Mesendoderm (in vitro differentiated cells): ENCODE results near the gene FBXW10.
"Not testable (repeated sequence)": the region's sequence is repeated elsewhere in the genome, so short reads cannot be mapped to it uniquely, and the experiment has no call there.

ENCODE experiments used
- DNase-seq: peaks from one replicate; pipeline ENCODE4 v3.0.0; 2013
- H2AK5ac ChIP-seq: 2 replicates; pipeline ENCODE4 v1.6.1; 2013; ENCODE audit warnings: low read length, inconsistent platforms
- H2BK120ac ChIP-seq: 2 replicates; pipeline ENCODE4 v1.6.1; 2013; ENCODE audit warnings: low read depth, mild to moderate bottlenecking, low read length, moderate library complexity, mixed read lengths
- H2BK15ac ChIP-seq: replicated peaks from 2 replicates; pipeline ENCODE4 v1.6.1; 2013; ENCODE audit warnings: low read depth, mild to moderate bottlenecking, moderate library complexity
- H2BK5ac ChIP-seq: 2 replicates; pipeline ENCODE4 v1.6.1; 2013; ENCODE audit warnings: low read length, inconsistent platforms
- H3K18ac ChIP-seq: 2 replicates; pipeline ENCODE4 v1.6.1; 2013; ENCODE audit warnings: mild to moderate bottlenecking, low read length, mixed read lengths
- H3K23ac ChIP-seq: one replicate; pipeline ENCODE4 v1.6.1; 2013; ENCODE audit warnings: low read length
- H3K27ac ChIP-seq: 2 replicates; pipeline ENCODE4 v1.5.1; 2013; ENCODE audit warnings: low read depth, mild to moderate bottlenecking, inconsistent platforms, low read length, moderate library complexity
- H3K27me3 ChIP-seq: 2 replicates; pipeline ENCODE4 v1.6.1; 2013; ENCODE audit warnings: low read length, control low read depth, mild to moderate bottlenecking, inconsistent platforms; ENCODE audit not compliant: insufficient read depth, poor library complexity
- H3K36me3 ChIP-seq: 2 replicates; pipeline ENCODE4 v1.6.1; 2013; ENCODE audit warnings: low read length, inconsistent platforms; ENCODE audit not compliant: control insufficient read depth, insufficient read depth
- H3K4ac ChIP-seq: one replicate; pipeline ENCODE4 v1.6.1; 2013; ENCODE audit warnings: low read depth, mild to moderate bottlenecking, low read length, moderate library complexity
- H3K4me1 ChIP-seq: 2 replicates; pipeline ENCODE4 v1.6.1; 2013; ENCODE audit warnings: low read depth, low read length, inconsistent platforms; ENCODE audit not compliant: control insufficient read depth
- H3K4me2 ChIP-seq: 2 replicates; pipeline ENCODE4 v1.6.1; 2013; ENCODE audit warnings: low read length
- H3K4me3 ChIP-seq: 2 replicates; pipeline ENCODE4 v1.5.1; 2013; ENCODE audit warnings: mild to moderate bottlenecking, low read length
- H3K56ac ChIP-seq: one replicate; pipeline ENCODE4 v1.6.1; 2013; ENCODE audit warnings: low read length
- H3K79me1 ChIP-seq: 2 replicates; pipeline ENCODE4 v1.6.1; 2013; ENCODE audit warnings: low read length, inconsistent platforms
- H3K79me2 ChIP-seq: 2 replicates; pipeline ENCODE4 v1.6.1; 2013; ENCODE audit warnings: mild to moderate bottlenecking, low read length; ENCODE audit not compliant: control insufficient read depth, insufficient read depth
- H3K9ac ChIP-seq: 2 replicates; pipeline ENCODE4 v1.6.1; 2013; ENCODE audit warnings: low read length, inconsistent platforms
- H4K5ac ChIP-seq: one replicate; pipeline ENCODE4 v1.6.1; 2013; ENCODE audit warnings: low read length
- H4K8ac ChIP-seq: one replicate; pipeline ENCODE4 v1.6.1; 2013; ENCODE audit warnings: low read depth, mild to moderate bottlenecking, control low read depth, low read length, moderate library complexity
- WGBS: extraction: QIAGEN DNeasy Blood & Tissue Kit; methylation state at CpG from one replicate; pipeline ENCODE4 v1.1.7; 2013; ENCODE audit warnings: low lambda C conversion rate, missing lambda C conversion rate; ENCODE audit not compliant: insufficient coverage; ENCODE audit errors: extremely low coverage; 5-methylcytosine and 5-hydroxymethylcytosine counted together

FBXW10 gene

DNA sequence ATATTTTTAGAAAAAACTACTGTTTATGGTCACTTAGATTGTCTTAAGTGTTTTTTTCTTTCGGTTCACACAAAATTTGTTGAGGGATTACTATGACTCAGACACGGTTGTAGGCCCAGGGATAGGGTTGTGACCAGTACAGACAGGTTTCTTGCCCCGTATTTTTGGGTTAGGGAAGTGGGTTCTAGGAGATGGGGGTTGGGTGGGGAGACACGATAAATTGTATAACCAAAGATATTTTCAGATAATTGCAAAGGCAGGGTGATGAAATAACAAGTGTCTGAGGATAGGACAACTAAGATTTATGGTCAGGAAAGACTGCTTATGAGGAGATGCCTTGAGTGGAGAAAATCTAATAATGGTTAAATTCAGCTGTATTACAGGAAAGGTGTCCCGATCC is 38.0 kb downstream of the FBXW10 start:
- H2BK5ac ChIP-seq, H3K56ac ChIP-seq, H2BK120ac ChIP-seq, H3K4me2 ChIP-seq, H3K18ac ChIP-seq, H3K23ac ChIP-seq, H3K36me3 ChIP-seq, H3K4ac ChIP-seq, H4K5ac ChIP-seq, H3K27ac ChIP-seq, H3K79me1 ChIP-seq, H3K27me3 ChIP-seq, H2AK5ac ChIP-seq, H3K9ac ChIP-seq, H3K4me3 ChIP-seq, H4K8ac ChIP-seq, DNase-seq, H3K4me1 ChIP-seq, H3K79me2 ChIP-seq, H2BK15ac ChIP-seq: not testable (repeated sequence)
- WGBS: no CpG with 5 or more reads among the region's 5 CpGs

DNA sequence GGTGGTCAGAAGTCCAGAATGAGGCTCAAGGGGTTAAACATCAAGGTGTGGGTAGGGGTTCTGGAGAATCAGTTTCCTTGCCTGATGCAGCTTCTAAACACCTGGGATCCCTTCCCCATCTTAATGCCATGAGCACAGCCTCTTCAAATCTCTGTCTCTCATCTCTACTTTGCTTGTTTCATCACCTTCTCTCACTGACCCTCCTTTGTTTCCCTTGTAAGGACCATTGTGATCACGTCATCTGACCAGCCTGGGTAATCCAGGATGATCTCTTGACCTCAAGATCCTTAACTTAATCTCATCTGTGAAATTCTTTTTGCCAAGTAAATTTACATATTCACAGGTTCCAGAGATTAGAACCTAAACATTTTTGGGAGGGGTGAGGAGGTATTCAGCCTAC is 42.1 kb downstream of the FBXW10 start:
- H3K27ac ChIP-seq, H3K18ac ChIP-seq, H3K4ac ChIP-seq, H2BK120ac ChIP-seq, H3K79me1 ChIP-seq, H3K27me3 ChIP-seq, H3K56ac ChIP-seq, H2BK5ac ChIP-seq, H3K79me2 ChIP-seq, H2BK15ac ChIP-seq, H2AK5ac ChIP-seq, H4K8ac ChIP-seq, H3K4me2 ChIP-seq, H3K4me3 ChIP-seq, H3K23ac ChIP-seq, H3K9ac ChIP-seq, H3K36me3 ChIP-seq, H3K4me1 ChIP-seq, H4K5ac ChIP-seq: not testable (repeated sequence)
- peak; percentile 95 for DNase-seq
- no CpG with 5 or more reads among the region's 1 CpG for WGBS

DNA sequence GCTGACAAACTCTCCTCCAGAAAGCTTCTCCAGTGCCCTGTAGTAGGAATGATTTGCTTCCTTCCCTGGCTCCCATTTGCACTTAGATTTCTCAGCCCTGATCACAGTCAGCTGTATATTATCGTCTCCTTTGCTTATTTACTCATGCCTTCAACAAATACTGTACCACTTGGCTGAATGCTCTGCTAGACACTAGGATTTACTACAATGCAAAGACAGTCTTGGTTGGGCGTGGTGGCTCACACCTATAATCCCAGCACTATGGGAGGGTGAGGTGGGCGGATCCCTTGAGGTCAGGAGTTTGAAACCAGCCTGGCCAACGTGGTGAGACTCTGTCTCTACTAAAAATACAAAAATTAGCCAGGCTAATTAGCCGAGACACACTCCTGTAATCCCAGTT is 43.0 kb downstream of the FBXW10 start:
- H3K79me1 ChIP-seq, DNase-seq, H4K5ac ChIP-seq, H2BK15ac ChIP-seq, H4K8ac ChIP-seq, H3K79me2 ChIP-seq, H3K36me3 ChIP-seq, H3K4me3 ChIP-seq, H3K4me1 ChIP-seq, H3K9ac ChIP-seq, H3K18ac ChIP-seq, H2BK5ac ChIP-seq, H3K27me3 ChIP-seq, H3K56ac ChIP-seq, H3K27ac ChIP-seq, H3K23ac ChIP-seq, H3K4me2 ChIP-seq, H2AK5ac ChIP-seq, H3K4ac ChIP-seq, H2BK120ac ChIP-seq: not testable (repeated sequence)
- WGBS: no CpG with 5 or more reads among the region's 5 CpGs

DNA sequence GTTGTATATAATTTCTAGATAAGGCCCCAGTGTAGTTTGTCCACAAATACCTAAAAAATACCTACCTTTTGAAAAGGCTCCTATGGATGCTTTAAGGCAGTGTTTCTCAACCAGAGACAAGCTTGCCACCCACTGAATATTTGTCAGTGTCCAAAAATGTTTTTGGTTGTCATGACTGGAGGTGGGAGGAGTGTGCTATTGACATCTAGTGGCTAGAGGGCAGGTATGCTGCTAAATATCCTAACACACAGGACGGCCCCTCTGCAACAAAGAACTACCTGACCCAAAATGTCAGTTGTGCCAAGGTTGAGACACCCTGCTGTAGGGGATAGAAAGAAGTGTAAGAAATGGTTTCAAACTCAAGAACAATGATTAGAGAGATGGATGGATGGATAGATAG is 47.5 kb downstream of the FBXW10 start:
- not testable (repeated sequence) for DNase-seq, H4K8ac ChIP-seq, H2BK120ac ChIP-seq, H2BK5ac ChIP-seq, H2BK15ac ChIP-seq, H3K4me1 ChIP-seq, H3K9ac ChIP-seq, H3K23ac ChIP-seq, H3K4me2 ChIP-seq, H4K5ac ChIP-seq, H3K4me3 ChIP-seq, H3K56ac ChIP-seq, H3K36me3 ChIP-seq, H2AK5ac ChIP-seq, H3K79me1 ChIP-seq, H3K18ac ChIP-seq, H3K79me2 ChIP-seq, H3K4ac ChIP-seq, H3K27ac ChIP-seq, H3K27me3 ChIP-seq
- no CpG with 5 or more reads among the region's 1 CpG for WGBS

DNA sequence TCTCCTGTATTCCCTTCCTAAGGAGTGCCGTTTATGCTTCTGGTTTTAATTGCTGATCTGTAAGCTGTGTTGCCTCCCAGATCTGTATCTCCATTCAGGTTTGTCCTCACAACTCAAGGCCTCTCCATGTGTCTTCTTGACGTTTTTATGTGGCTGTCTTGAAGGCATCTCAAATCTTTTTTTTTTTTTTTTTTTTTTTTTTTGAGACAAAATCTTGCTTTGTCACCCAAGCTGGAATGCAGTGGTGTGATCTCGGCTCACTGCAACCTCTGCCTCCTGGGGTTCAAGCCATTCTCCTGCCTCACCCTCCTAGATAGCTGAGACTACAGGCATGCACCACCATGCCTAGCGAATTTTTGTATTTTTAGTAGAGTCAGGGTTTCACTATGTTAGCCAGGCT is 51.0 kb downstream of the FBXW10 start:
- H3K27me3 ChIP-seq, H4K5ac ChIP-seq, H3K18ac ChIP-seq, H3K9ac ChIP-seq, H2AK5ac ChIP-seq, H2BK5ac ChIP-seq, H3K79me1 ChIP-seq, H3K4me1 ChIP-seq, H3K23ac ChIP-seq, H3K27ac ChIP-seq, H4K8ac ChIP-seq, H3K4me3 ChIP-seq, H2BK15ac ChIP-seq, H3K56ac ChIP-seq, H3K4me2 ChIP-seq, H3K4ac ChIP-seq, H3K79me2 ChIP-seq, H2BK120ac ChIP-seq, H3K36me3 ChIP-seq: not testable (repeated sequence)
- peak; percentile 70 for DNase-seq
- WGBS: no CpG with 5 or more reads among the region's 4 CpGs

DNA sequence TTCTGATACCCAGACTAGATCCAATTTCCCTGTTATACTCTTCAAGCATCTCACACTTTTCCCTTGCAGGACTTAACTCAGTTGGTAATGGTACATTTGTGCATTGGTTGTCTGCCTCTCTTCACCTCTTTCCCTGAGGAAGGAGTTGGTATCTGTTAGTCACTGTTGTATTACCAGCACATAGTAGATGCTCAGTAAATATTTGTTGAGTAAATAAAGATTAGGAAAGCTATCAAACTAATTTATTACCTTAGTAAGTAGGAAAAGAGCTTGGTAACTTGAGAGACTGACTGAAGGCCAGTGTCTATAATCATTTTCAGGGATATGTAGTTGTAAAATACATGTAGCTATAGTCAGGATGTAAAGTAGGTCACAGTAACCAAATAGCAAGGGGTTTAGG is 53.0 kb downstream of the FBXW10 start:
- not testable (repeated sequence) for H3K79me1 ChIP-seq, DNase-seq, H3K79me2 ChIP-seq, H3K27me3 ChIP-seq, H3K4me1 ChIP-seq, H3K18ac ChIP-seq, H4K5ac ChIP-seq, H2BK5ac ChIP-seq, H2AK5ac ChIP-seq, H4K8ac ChIP-seq, H3K27ac ChIP-seq, H3K56ac ChIP-seq, H3K4me3 ChIP-seq, H3K4ac ChIP-seq, H2BK120ac ChIP-seq, H3K4me2 ChIP-seq, H3K23ac ChIP-seq, H2BK15ac ChIP-seq, H3K9ac ChIP-seq, H3K36me3 ChIP-seq
